Gastrocnemius medialis (tissue), 4 donors: Measurements from ENCODE around the gene IMP3.

Experiments used
- POLR2A ChIP-seq, 2 donors: fragments of 450-650 bp; IDR thresholded peaks; one replicate each; pipeline ENCODE4 v1.6.1; 2017; ENCODE audit warnings: antibody characterized with exemption in 2 of 2, mild to moderate bottlenecking in 2 of 2, moderate library complexity in 2 of 2
- TF ChIP-seq, protein P1 (sequence below), 5 experiments: fragments of 450-650 bp in 3 of 5; fragments of 200-600 bp in 2 of 5; sonication (generic) in 2 of 5; IDR thresholded peaks in 4 of 5; conservative IDR thresholded peaks in 1 of 5; 1 replicate in 4 of 5; 2 replicates in 1 of 5; pipeline ENCODE4 v1.5.1; 2016 to 2019; ENCODE audit warnings: antibody characterized with exemption in 5 of 5, mild to moderate bottlenecking in 3 of 5, moderate library complexity in 3 of 5

DNA sequence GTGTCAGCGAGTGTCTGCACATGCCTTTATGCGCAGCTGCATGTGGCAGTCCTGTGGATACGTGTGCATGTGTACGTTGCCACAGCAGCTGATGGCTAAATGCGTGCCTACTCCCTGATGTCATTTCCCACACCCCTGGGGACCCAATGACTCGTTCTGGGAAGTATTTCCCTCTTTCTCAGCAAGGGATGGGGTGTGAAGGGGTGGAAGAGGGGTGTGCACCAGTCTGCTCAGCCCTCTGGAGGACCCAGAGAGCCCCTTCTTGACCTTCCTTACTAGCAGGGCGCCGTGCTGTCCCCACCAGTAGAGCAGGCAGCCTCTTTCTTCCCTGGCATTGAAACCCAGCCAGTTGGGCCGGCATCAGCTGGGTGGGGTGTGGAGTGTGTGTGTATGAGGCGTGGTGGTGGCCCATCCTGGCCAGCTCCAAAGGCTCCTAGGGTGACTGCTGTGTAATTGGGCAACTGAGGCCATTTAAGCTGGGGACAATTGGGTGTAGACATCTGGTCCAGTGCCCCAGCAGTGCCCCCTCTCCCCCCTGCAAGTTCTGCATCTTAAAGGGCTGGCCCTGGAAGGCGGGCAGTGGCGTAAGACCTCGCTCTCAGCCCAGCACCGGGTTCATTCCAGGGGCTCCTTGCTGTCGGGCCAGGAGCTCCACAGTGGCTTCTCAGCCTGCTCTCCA lies 26.9 kb upstream of the IMP3 start:
- TF ChIP-seq, protein P1, sequence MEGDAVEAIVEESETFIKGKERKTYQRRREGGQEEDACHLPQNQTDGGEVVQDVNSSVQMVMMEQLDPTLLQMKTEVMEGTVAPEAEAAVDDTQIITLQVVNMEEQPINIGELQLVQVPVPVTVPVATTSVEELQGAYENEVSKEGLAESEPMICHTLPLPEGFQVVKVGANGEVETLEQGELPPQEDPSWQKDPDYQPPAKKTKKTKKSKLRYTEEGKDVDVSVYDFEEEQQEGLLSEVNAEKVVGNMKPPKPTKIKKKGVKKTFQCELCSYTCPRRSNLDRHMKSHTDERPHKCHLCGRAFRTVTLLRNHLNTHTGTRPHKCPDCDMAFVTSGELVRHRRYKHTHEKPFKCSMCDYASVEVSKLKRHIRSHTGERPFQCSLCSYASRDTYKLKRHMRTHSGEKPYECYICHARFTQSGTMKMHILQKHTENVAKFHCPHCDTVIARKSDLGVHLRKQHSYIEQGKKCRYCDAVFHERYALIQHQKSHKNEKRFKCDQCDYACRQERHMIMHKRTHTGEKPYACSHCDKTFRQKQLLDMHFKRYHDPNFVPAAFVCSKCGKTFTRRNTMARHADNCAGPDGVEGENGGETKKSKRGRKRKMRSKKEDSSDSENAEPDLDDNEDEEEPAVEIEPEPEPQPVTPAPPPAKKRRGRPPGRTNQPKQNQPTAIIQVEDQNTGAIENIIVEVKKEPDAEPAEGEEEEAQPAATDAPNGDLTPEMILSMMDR (IDR thresholded peaks at IDR 0.05 in 4 of 5, conservative IDR thresholded peaks at IDR 0.05 in 1 of 5), result no peak
- TF ChIP-seq POLR2A (IDR thresholded peaks at IDR 0.05), result no peak
